ENCODE results near the gene AOC1.
A peak's percentile ranks its signal among the peaks of the same experiment; 100 is the strongest.
"Not testable (repeated sequence)": the region's sequence is repeated elsewhere in the genome, so short reads cannot be mapped to it uniquely, and the experiment has no call there.

The AOC1 gene

GRCh38 chr7:150898475-150899011 lies 46.2 kb downstream of the AOC1 start:
- DNase-seq = peak; percentile 88

GRCh38 chr7:150900675-150901074 lies 48.4 kb downstream of the AOC1 start:
- DNase-seq = peak; percentile 53

GRCh38 chr7:150901160-150902035 lies 49.1 kb downstream of the AOC1 start:
- peak; percentile 56 for DNase-seq

GRCh38 chr7:150902078-150903033 lies 50.0 kb downstream of the AOC1 start:
- DNase-seq = no peak

GRCh38 chr7:150903606-150904005 lies 51.3 kb downstream of the AOC1 start:
- no peak for DNase-seq

- no peak for DNase-seq
Measured at GRCh38 chr7:150904011-150904909, 51.9 kb downstream of the AOC1 start.

- DNase-seq = no peak
Measured at GRCh38 chr7:150908173-150908572, 55.9 kb downstream of the AOC1 start.

GRCh38 chr7:150909200-150909995 lies 57.1 kb downstream of the AOC1 start:
- no peak for DNase-seq

- not testable (repeated sequence) for DNase-seq
Measured at GRCh38 chr7:150910305-150910995, 58.1 kb downstream of the AOC1 start.

GRCh38 chr7:150910996-150911422 lies 58.7 kb downstream of the AOC1 start:
- DNase-seq = peak; percentile 50
